Subcutaneous adipose tissue (tissue), 4 donors: ENCODE results near the gene ARHGEF2. TPM values are rescaled to one million over a fixed set of nuclear protein-coding genes. Genes with fewer than 3 reads are reported as not detected.

Experiments
- total RNA-seq, 4 donors: library from RNA; depleted of rRNA; stranded (reverse); fragments of >200 nt; gene quantifications; one replicate each; pipeline ENCODE4 v1.1.0, GENCODE V29; 2016
- TF ChIP-seq, protein P1 (sequence below): fragments of 450-650 bp; IDR thresholded peaks from one replicate; pipeline ENCODE4 v1.5.1; 2016; ENCODE audit warnings: low read depth, mild to moderate bottlenecking, control low read depth, antibody characterized with exemption, moderate library complexity

The ARHGEF2 gene
- total RNA-seq, 4 donors from 2014 or later: 77.9 to 143 (median 131) TPM

GRCh38 chr1:155966750-155967149 lies 11.6 kb downstream of the ARHGEF2 start:
- TF ChIP-seq, protein P1, sequence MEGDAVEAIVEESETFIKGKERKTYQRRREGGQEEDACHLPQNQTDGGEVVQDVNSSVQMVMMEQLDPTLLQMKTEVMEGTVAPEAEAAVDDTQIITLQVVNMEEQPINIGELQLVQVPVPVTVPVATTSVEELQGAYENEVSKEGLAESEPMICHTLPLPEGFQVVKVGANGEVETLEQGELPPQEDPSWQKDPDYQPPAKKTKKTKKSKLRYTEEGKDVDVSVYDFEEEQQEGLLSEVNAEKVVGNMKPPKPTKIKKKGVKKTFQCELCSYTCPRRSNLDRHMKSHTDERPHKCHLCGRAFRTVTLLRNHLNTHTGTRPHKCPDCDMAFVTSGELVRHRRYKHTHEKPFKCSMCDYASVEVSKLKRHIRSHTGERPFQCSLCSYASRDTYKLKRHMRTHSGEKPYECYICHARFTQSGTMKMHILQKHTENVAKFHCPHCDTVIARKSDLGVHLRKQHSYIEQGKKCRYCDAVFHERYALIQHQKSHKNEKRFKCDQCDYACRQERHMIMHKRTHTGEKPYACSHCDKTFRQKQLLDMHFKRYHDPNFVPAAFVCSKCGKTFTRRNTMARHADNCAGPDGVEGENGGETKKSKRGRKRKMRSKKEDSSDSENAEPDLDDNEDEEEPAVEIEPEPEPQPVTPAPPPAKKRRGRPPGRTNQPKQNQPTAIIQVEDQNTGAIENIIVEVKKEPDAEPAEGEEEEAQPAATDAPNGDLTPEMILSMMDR: no peak

GRCh38 chr1:155966135-155966534 lies 12.2 kb downstream of the ARHGEF2 start:
- TF ChIP-seq, protein P1: no peak

GRCh38 chr1:155964193-155964592 lies 14.2 kb downstream of the ARHGEF2 start:
- TF ChIP-seq, protein P1: no peak

- TF ChIP-seq, protein P1: no peak
Measured at GRCh38 chr1:155962599-155963211, 15.6 kb downstream of the ARHGEF2 start.

GRCh38 chr1:155961937-155962336 lies 16.4 kb downstream of the ARHGEF2 start:
- TF ChIP-seq, protein P1: no peak

DNA sequence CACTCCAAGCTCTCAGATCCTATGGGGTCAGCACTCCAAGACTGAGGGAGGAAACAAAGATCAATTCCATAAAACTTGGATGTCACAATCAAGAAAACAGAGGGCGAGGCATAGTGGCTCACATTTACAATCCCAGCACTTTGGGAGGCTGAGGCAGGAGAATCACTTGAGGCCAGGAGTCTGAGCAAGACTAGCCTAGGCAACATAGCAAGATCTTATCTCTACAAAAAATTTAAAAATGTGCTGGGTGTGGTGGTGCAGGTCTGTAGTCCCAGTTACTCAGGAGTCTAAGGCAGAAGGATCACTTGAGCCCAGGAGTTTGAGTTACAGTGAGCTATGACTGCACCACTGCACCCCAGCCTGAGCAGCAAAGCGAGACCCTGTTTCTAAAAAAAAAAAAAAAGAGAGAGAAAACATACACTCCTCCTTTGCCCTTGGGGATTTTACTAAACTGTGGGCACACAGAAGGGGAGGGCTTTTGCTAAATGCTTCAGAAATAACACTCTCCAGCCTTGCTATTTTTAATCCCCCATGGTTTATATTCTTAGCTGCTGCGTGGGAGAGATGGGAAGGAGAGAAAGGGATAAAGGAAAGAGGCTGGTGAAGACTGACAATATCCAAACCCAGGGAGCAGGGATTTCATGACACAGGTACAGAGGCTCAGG lies 18.1 kb downstream of the ARHGEF2 start:
- TF ChIP-seq, protein P1: no peak

DNA sequence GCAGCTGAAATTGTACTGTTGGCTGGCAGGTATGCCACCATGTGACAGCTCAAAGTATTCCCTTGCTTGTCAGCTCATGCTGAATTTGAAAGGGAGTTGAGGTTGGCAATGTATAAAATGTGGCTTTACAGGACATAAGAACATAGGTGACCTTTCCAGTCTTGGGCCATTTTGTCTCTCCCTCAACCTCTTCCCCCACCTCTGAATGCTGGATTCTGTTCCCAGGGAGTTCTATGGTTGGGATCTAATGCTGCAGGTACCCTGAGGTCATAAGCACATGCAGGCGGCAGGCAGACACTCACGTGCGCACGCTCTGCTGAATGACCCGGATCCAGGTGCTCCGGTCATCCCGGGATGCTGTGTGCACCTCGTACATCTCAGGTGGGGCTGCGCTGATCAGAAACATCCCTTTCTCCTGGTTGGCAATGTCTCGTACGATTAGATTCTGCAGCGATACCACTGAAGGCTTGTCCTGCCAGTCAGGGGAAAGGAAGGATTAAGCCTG lies 20.9 kb downstream of the ARHGEF2 start:
- TF ChIP-seq, protein P1: no peak
